HL-60 (cell line): ENCODE measurements around the gene NINJ2.
A peak's percentile ranks its signal among the peaks of the same experiment; 100 is the strongest.

Experiments
- DNase-seq, 2 experiments: peaks; one replicate each; pipeline ENCODE4 v3.0.0-alpha.2; 2010 to 2020; ENCODE audit warnings: low read depth in 1 of 2, low spot score in 1 of 2
- H3K27ac ChIP-seq: fragments of 250-450 bp; sonication (Bioruptor Pico); replicated peaks from 2 replicates; pipeline ENCODE4 v1.5.1; 2020; ENCODE audit warnings: mild to moderate bottlenecking, moderate library complexity
- H3K27me3 ChIP-seq: fragments of 250-450 bp; sonication (Bioruptor Pico); 2 replicates; pipeline ENCODE4 v1.5.1; 2021; ENCODE audit warnings: mild to moderate bottlenecking, moderate library complexity; ENCODE audit not compliant: insufficient read depth, poor library complexity, severe bottlenecking
- H3K4me3 ChIP-seq: replicated peaks from 2 replicates; pipeline ENCODE4 v1.5.1; 2011; ENCODE audit warnings: mild to moderate bottlenecking, control low read depth, low read length; ENCODE audit not compliant: insufficient read depth
- CTCF ChIP-seq: IDR thresholded peaks from one replicate; pipeline ENCODE4 v1.5.1; 2011; ENCODE audit warnings: low read length, control low read depth, inconsistent platforms; ENCODE audit not compliant: insufficient read depth
- GABPA ChIP-seq: IDR thresholded peaks from 2 replicates; pipeline ENCODE4 v1.6.1; 2012; ENCODE audit warnings: low read depth
- POLR2AphosphoS5 ChIP-seq: IDR thresholded peaks from 2 replicates; pipeline ENCODE4 v1.6.1; 2012; ENCODE audit warnings: low read depth
- REST ChIP-seq: IDR thresholded peaks from 2 replicates; pipeline ENCODE4 v1.6.1; 2012; ENCODE audit warnings: low read depth; ENCODE audit not compliant: insufficient replicate concordance
- SPI1 ChIP-seq: IDR thresholded peaks from 2 replicates; pipeline ENCODE4 v1.6.1; 2012; ENCODE audit warnings: low read depth, mild to moderate bottlenecking, borderline replicate concordance

Gene NINJ2

GRCh38 chr12:565161-565560, 98.1 kb downstream of the NINJ2 start:
- Histone ChIP-seq H3K27me3 (no peaks in the 10 kb centered on the region), H3K4me3 (no peak overlapping the region), H3K27ac (no peak overlapping the region)
- DNase-seq: no peak
- TF ChIP-seq SPI1: no peak
- no peak for TF ChIP-seq CTCF
- no peak for TF ChIP-seq POLR2AphosphoS5
- no peak for TF ChIP-seq GABPA
- no peak for TF ChIP-seq REST

GRCh38 chr12:563787-564298, 99.4 kb downstream of the NINJ2 start:
- peak in 1 of 2 experiments; percentile 25 for DNase-seq
- TF ChIP-seq GABPA: no peak
- no peak for TF ChIP-seq SPI1
- TF ChIP-seq POLR2AphosphoS5: no peak
- TF ChIP-seq CTCF: no peak
- TF ChIP-seq REST: no peak
- peak overlapping the region; percentile 94 for H3K27ac ChIP-seq
- H3K4me3 ChIP-seq: no peak overlapping the region
- H3K27me3 ChIP-seq: no peaks in the 10 kb centered on the region

- Histone ChIP-seq H3K27ac (peak overlapping the region; percentile 94), H3K4me3 (no peak overlapping the region), H3K27me3 (no peaks in the 10 kb centered on the region)
- peak in 1 of 2 experiments; percentile 72 for DNase-seq
- TF ChIP-seq GABPA (no peak), POLR2AphosphoS5 (no peak), SPI1 (no peak), CTCF (no peak)
These were observed 99.9 kb downstream of the NINJ2 start for GRCh38 chr12:563250-563781.

- no peak overlapping the region for H3K4me3 ChIP-seq
- TF ChIP-seq POLR2AphosphoS5 (no peak), SPI1 (no peak), REST (no peak), CTCF (no peak), GABPA (no peak)
- H3K27ac ChIP-seq: peak overlapping the region; percentile 94
- no peak for DNase-seq
- H3K27me3 ChIP-seq: no peaks in the 10 kb centered on the region
These were observed 100.6 kb downstream of the NINJ2 start for GRCh38 chr12:562634-563033.
